ENCODE data around the gene EMCN.

DNA sequence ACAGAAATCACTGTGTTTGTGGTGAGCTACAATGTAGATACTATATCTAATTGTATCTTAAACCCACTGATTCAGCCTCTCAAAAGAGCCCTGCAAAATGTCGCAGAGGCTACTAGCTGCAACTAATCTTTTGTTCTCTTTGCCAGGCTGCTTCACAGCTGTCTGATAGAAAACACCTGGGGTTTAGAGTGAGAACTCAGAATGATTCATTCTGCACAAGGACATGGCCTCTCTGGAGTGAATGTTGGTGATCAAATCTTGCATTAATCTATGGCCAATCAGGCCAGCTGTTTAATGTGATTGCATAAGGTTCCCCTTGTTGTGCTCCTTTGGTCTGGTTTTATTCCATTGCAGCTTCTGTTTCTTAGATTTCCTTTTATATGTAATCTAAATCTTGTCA lies 100.3 kb downstream of the EMCN start:
- no peak for TF ChIP-seq CTCF (IDR thresholded peaks at IDR 0.05)
- no peak for TF ChIP-seq EP300 (IDR thresholded peaks at IDR 0.05)
- no peak for TF ChIP-seq POLR2A (IDR thresholded peaks at IDR 0.05)
- no peak for TF ChIP-seq POLR2AphosphoS5 (IDR thresholded peaks at IDR 0.05)
